Ramos (cell line): ENCODE measurements around the gene ARHGEF35.
"Not testable (repeated sequence)": the region's sequence is repeated elsewhere in the genome, so short reads cannot be mapped to it uniquely, and the experiment has no call there.

Experiments
- in situ Hi-C: fragments of 300-500 bp; cut with MboI; formaldehyde crosslinking; loops from one replicate; pipeline ENCODE4 v1.14.3; 2022; ENCODE audit warnings: low sequenced_read_pairs; ENCODE audit not compliant: unreplicated experiment

The ARHGEF35 gene

DNA sequence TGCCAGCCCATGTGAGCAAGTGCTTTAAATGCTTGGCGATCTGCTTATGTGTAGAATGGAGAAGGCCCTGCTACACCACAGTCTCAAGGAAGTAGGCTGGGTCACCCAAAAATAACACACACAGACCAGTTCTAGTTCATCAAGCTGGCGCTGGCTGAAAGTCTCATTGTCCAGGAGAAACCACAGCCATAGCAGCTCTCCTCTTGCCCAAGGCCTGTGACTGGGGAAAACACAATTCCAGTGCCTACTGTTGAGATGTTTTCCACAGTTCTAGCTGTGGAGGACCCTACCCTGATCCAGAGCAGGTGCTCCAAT is 16.5 kb downstream of the ARHGEF35 start:
- in situ Hi-C loops: not testable (repeated sequence)

DNA sequence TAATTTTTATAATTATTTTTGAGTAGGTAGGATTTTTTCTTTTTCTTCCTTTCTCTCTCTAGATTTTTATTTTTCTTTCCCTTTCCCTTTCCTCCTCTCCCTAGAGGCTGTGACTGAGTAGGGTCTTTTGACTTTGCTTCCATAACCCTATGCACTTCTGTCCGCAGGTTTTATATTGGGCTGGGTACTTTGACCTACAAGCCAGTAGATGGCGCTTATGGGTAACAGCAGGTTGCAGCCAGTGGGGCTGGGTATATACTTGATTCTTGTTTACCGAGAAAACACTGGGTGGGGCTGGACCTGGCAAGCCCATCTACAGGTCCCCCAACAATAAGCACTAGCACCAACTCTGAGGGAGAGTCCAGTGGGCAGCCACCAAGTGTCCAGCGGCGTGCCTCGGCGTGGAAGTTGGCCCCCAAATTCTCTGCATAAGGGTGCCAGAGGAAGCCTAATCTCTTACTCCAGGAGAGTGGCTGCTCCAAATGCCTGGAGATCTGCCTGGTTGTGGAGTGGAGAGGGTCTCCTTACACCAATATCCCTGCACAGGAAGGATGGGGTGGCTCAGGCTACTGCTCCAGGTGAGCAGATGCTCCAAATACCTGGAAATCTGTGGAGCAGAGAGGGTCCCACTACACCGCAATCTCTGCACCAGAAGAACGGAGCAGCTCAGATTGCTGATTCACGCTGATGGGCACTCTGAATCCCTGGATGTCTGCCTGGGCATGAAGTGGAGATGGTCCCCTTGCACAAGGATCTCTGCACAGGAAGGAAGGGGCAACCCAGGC is 17.1 kb downstream of the ARHGEF35 start:
- in situ Hi-C loops: not testable (repeated sequence)

DNA sequence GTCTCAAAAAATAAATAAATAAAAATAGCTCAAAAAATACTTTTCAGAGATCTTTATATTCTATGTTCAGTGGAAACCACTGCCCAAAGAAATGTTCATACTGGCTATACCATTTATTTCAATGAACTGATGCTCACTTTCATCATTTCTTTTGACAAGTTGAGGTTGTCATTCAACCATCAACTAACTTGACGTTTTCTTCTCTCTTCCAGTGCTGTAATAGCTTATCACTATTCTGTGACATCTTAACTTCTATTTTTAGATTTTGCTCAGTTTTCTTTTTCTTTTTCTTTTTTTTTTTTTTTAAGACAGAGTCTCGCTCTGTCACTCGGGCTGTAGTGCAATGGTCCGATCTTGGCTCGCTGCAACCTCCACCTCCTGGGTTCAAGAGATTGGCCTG is 21.0 kb downstream of the ARHGEF35 start:
- in situ Hi-C loops: no loop called here

DNA sequence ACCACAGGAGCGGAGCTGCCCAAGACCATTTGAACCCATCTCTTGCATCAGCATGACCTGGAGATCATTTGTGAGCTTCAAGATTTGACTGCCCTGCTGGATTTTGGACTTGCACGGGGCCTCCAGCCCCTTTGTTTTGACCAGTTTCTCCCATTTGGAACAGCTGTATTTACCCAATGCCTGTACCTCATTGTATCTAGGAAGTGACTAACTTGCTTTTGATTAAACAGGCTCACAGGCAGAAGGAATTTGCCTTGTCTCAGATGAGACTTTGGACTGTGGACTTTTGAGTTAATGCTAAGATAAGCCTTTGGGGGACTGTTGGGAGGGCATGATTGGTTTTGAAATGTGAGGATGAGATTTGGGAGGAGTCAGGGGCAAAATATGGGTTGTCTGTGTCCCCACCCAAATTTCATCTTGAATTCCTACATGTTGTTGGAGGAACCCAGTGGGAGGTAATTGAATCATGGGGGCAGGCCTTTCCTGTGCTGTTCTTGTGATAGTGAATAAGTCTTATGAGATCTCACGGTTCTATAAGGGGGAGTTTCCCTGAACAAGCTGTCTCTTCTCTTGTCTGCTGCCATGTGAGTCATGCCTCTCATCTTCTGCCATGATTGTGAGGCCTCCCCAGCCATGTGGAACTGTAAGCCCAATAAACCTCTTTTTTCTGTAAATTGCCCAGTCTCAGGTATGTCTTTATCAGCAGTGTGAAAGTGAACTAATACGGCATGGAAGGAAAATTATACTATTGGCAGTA is 23.9 kb downstream of the ARHGEF35 start:
- in situ Hi-C loops: not testable (repeated sequence)

DNA sequence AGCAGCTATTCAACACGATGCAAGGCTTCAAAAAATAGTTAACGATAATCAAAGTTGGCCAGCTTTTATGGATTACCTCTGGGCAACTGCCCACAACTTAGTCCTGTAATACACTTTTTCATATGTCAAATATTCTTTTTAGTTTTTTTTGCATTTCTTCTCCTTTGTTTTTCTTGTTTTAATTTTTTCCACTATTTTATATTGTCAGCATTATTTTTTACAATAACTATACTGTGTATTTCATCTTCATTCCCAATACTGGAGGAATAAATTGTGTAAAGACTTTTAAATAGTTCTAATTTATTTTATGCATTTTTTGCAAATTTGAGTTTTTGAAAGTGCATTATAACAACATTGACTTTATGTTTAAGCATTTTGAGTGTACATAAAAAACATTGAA is 30.8 kb downstream of the ARHGEF35 start:
- in situ Hi-C loops: no loop called here

DNA sequence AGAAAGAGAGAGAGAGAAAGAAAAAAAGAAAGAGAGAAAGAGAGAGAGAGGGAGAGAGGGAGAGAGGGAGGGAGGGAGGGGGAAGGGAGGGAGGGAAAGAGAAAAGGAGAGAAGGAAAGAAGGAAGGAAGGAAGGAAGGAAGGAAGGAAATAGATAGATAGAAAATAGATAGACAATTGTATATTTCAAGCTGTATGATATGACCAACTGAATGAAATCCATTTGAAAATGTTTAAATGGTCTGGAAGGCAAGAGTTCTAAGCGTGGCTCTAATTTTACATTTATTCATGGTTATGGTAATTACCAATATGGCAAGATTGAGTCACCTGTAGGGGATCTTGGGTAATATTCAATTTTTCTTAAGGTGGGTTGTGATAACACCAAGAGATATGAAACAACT is 36.8 kb downstream of the ARHGEF35 start:
- in situ Hi-C loops: no loop called here

DNA sequence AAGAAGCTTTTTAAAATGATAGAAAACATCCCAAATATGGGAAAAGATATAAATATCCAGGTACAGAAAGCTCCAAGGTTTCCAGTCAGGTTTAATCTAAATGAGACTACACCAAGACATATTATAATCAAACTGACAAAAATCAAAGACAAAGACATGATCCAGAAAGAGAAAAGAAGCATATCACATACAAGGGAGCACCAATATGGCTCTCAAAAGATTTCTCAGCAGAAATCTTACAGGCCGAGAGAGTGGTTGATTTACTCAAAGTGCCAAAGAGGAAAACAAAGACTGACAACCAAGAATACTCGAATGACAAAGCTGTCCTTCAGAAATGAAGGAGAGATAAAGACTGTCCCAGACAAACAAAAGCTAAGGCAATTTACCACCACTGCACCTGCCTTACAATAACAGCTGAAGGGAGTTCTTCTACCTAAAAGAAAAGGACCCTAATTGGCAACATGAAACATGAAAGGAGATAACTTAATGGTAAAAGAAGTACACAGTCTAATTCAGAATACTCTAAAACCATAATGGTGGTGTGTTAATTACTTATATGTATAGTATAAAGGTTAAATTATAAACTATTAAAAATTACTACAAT is 47.3 kb downstream of the ARHGEF35 start:
- in situ Hi-C loops: no loop called here

DNA sequence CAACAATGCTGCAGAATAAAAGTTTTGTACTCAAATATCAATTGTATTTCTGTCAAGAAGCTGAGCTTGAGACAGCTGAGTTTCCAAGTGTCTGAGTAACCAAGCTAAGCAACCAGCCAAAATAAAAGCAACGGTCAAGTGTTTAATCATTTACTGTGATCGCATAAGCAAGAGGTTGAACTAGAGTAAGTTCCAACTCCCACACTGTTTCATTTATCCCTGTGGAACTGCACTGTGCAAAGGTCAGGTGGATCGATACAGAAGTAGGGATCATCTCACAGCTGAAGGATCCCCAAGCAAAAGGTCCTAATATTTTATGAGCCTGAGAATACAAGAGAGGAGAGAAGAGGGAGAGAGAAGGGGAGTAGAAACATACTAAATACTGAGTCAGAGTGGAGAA is 51.2 kb downstream of the ARHGEF35 start:
- in situ Hi-C loops: no loop called here

DNA sequence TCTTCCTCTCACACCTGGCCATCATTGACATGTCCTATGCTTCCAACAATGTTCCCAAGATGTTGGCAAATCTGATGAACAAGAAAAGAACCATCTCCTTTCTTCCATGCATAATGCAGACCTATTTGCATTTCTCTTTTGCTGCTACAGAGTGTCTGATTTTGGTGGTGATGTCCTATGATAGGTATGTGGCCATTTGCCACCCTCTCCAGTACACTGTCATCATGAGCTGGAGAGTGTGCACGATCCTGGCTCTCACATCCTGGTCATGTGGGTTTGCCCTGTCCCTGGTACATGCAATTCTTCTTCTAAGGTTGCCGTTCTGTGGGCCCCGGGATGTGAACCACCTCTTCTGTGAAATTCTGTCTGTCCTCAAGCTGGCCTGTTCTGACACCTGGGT is 53.4 kb downstream of the ARHGEF35 start:
- in situ Hi-C loops: no loop called here

DNA sequence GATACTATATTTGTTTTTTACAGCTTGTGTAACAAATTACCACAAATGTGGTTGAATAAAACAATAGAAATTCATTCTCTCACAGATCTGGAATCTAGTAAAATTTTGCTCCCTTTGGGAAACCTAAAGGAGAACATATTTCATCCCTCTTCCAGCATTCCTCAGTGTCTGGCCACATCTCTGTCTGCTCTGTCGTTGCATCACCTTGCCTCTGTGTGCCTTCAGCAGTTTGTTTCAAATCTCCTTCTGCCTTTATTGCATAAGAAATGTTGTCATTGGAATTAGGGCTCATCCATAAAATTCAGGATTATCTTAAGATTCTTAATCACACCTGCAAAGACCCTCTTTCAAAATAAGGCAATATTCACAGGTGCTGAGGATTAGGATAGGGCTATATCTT is 58.1 kb downstream of the ARHGEF35 start:
- in situ Hi-C loops: no loop called here
